ACHN (cell line): ENCODE results near the gene GREB1L.
"Not testable (repeated sequence)": the region's sequence is repeated elsewhere in the genome, so short reads cannot be mapped to it uniquely, and the experiment has no call there.

Experiments used
- DNase-seq: peaks from one replicate; pipeline ENCODE4 v3.0.0-alpha.2; 2015
- in situ Hi-C: cut with HindIII; loops from 2 replicates; pipeline ENCODE4 v1.10.0; 2017; ENCODE audit warnings: low sequenced_read_pairs, low pct_ligation_motif_present, low pct_unique_long_range_greater_than_20kb

The GREB1L gene

DNA sequence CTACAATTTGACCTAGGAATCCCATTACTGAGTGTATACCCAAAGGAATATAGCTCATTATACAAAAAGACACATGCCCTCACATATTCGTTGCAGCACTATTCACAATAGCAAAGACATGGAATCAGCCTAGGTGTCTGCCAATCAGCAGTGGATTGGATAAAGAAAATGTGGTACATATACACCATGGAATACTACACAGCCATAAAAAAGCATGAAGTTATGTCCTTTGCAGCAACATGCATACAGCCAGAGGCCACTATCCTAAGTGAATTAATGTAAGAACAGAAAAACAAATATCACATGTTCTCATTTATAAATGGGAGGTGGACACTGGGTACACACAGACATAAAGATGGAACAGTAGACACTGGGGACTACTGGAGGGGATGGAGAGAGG lies 54.0 kb downstream of the GREB1L start:
- in situ Hi-C loops = no loop called here
- DNase-seq = no peak

DNA sequence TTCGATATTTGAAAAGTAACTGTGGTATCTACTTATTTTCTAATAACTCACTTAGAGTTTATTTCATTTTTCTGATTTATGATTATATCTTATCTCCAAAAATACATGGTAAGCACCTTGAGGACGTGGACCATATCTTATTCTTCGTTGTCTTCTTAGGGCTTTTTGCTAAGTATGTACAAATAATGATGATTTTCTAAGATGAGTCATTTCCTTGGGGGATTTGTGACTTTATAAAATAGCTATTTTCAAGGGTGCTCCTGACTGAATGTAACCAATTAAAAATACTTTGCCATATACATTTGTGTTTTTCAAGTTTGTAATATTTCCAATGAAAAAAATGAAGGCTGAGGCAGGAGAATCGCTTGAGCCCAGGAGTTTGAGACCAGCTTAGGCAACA lies 56.3 kb downstream of the GREB1L start:
- no peak for DNase-seq
- in situ Hi-C loops = no loop called here

DNA sequence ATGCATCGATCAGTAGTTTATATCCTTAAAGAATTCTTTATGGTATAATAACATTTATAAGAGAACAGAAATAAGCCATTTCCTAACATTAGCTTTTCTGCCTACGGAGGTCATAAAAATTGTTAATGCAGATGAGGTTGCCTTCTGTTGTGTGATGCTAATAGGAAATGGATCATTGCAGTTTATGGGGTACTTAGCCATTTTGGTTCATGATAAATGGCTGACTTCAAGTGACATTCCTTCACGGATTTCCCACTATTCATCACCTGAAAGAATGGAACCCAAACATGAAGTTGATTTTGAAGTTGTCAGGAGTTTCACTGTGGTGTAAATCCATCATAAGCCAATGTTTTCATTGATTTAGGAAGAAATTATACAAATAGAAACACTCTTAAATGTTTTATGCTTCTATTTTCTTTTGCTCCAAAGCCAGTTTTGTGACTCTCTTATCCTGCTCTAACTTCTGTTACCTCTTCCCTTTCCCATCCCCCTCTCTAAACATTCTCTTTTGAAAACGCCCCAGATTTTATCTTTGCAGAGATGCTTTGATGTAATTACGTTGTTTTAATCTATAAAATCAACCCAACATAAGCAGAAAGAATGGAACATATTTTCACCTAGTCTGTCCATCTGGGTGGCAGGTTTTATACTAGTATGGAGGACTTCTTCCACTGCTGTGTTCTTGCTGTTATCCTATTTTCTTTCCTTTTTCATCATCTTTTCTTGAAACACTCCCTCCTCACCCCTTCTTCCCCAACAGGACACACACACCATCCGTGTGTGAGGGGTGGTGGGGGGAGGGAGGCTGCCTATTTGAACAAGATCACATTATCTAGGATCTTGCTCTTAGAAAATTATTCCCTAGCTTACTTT lies 58.2 kb downstream of the GREB1L start:
- no peak for DNase-seq
- in situ Hi-C loops = no loop called here

DNA sequence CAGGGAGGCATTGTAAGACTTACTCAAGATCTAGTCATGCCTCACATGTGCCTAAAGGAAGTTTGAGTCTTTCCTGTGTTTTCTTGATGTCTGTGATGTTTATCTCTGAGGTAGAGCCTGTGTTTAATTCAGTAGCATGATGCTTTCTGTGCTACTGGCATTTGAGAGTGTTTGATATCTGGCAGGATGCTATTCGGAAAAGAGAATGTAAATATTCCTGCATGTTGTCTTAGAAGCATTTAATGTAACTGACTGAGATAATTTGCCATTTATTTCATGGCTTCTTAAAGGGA lies 58.8 kb downstream of the GREB1L start:
- no peak for DNase-seq
- in situ Hi-C loops = no loop called here

DNA sequence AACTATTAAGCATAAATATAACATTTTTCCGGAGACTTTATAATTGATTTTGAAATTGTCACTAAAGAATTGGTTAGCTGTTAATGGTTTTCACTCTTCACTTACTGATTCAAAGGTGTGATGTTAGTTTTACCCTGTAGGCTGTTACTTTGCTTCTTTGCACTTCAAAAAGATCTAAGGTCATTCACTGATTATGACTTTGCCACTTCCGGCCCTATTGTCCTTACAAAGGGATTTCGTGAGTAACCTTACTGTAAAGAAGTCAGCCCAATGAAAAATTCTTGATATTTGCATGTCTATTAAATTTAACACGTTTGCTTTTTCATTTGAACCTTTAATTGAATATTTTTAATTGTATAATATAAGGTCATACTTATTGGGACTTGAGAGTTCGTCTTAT lies 61.4 kb downstream of the GREB1L start:
- in situ Hi-C loops = no loop called here
- DNase-seq = no peak

DNA sequence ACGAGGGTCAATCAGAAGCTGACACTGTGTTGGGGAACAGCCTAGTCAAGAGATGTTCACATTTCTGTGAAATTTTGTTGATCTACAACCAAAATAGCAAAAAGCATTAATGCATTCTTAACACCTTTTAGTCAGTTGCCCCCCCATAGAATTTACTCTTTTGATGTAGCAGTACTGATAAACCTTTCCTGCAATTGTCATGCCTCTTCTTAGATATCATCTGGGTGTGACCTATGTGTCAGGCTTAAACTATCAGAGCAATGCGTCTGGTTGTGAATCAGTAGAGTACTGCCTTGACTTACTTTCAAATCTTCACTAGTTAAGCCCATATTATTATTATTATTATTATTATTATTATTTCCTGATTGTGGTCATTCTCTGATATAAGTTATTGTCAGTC lies 61.9 kb downstream of the GREB1L start:
- in situ Hi-C loops = no loop called here
- no peak for DNase-seq

DNA sequence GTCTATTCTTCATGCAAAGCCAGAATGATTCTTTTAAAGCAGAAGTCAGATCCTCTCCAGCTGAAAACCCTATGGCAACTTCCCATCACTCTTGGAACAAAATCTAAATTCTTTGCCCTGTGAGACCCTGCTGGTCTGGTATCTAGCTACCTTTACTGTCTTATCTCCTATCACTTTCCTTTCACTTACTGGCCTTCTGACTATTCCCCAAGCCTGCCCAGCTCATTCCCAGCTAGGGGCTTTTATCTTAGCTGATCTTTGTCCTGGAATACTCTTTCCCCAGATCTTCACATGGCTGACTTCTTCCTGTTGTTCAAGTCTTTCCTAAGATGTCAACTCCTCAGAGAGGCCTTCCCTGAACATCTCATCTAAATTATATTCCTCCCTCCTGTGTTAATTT lies 63.6 kb downstream of the GREB1L start:
- in situ Hi-C loops = no loop called here
- DNase-seq = no peak

DNA sequence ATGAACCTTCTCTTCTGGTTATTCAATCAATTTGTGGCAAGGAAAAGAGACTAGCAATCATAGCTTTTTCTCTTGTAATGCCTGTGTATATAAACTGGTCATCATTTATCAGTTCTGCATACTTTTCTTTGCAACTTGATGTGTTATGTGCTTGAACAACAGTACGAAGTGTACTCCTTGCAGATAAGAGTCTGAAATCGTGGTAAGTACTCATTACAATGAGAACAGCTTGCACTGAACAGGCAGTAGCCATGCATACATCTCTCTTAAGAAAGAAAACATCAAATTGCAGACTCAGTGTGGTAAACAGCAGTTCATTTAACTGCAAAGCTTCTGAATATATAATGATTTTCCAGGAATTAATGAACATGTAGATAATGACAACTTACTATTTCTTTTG lies 64.3 kb downstream of the GREB1L start:
- in situ Hi-C loops = no loop called here

DNA sequence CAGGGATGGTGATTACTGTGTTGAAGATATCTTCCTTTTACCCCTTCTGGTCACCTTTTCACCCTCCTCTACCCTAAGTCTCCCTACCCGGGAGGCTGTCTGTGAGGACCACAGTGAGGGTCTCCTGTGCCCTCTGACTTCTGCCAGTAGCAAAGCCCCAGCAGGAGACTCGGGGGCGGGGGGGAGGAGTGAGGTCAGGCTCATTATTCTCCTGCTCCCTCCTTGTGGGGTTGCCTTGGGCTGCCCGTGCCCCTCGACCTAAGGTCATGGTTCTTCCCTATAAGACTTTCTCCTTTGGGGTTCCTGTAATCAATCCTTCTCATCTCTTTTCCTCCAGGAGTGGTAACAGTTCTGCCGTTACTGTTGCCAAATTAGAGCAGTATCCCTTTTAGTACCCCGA lies 65.5 kb downstream of the GREB1L start:
- DNase-seq = no peak
- in situ Hi-C loops = no loop called here

More for the DNA sequence above, 64.3 kb downstream of the GREB1L start:
- no peak for DNase-seq

DNA sequence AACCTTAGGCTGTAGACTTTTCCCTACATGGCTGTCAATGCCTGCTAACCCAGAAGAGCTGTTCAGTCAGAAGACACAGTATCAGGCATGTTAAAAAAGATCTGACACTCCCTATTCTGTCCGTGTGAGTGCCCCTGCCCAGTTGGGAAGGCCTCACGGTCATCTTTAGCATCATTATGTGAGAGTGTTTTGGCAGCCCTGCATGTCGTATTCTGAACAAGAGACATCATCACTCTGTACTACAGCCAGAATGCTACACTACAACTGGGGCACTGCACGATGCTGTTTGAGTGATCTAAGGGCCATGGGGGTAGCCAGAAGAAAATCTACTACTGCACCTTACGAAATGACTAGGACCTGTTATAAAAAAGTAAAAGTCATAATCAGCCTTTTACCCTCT lies 67.2 kb downstream of the GREB1L start:
- no peak for DNase-seq
- in situ Hi-C loops = no loop called here

DNA sequence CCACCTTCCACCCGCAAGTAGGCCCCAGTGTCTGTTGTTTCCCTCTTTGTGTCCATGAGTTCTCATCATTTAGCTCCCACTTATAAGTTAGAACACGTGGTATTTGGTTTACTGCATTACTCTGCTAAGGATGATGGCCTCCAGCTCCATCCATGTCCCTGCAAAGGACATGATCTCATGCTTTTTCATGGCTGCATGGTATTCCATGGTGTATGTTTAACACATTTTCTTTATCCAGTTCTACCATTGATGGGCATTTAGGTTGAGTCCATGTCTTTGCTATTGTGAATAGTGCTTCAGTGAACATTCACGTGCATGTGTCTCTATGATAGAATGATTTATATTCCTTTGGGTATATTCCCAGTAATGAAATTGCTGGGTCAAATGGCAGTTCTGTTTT lies 69.9 kb downstream of the GREB1L start:
- in situ Hi-C loops = not testable (repeated sequence)

DNA sequence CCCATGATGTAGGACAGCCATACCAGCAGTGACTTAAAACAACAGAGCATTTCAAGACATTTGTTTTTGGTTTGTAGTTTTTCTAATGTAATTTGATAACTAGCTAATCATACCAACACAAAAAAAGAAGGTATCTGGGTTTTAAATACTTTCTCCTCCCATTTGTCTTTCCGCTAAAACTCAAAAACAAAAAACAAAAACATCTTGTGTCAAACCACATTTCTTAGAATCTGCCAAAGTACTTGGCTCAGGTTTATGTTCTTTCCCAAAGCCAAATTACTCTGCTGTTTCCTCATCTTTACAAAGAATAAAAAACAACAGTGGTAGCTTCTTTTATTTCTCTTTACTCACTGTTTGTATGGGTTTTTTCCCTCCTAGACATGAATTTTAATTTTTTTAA lies 71.5 kb downstream of the GREB1L start:
- in situ Hi-C loops = no loop called here
- no peak for DNase-seq

More for the DNA sequence above, 69.9 kb downstream of the GREB1L start:
- not testable (repeated sequence) for DNase-seq

DNA sequence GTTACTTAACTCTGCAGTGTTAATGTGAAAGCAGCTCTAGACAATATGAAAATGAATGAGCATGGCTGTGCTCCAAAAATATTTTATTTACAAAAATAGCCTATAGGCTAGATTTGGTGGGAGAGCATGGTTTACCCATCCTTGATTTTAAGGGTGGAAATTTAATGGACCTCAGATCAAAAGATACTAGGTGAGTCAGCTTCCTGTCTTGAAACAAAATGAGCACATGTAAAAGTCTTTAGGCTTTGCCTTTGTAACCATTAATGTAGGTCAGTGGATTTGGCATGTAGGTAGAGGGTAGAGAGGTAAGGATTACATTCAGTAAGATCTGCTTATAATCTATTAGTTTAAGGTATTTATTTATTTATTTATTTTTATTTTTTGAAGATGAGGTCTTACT lies 72.7 kb downstream of the GREB1L start:
- in situ Hi-C loops = no loop called here
- no peak for DNase-seq

DNA sequence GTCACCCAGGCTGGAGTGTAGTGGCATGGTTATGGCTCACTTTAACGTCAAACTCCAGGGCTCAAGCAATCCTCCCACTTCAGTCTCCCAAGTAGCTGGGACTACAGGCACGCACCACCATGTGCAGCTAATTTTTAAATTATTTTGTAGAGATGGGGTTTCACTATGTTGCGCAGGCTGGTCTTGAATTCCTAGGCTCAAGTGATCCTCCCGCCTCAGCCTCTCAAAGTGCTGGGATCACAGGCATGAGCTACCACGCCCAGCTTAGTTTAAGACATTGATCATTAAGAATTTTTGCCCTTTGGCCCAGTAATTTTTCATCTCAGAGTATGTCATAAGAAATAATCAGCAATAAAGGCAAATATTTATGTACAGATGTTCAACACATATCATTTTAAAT lies 73.1 kb downstream of the GREB1L start:
- DNase-seq, in situ Hi-C loops: not testable (repeated sequence)

DNA sequence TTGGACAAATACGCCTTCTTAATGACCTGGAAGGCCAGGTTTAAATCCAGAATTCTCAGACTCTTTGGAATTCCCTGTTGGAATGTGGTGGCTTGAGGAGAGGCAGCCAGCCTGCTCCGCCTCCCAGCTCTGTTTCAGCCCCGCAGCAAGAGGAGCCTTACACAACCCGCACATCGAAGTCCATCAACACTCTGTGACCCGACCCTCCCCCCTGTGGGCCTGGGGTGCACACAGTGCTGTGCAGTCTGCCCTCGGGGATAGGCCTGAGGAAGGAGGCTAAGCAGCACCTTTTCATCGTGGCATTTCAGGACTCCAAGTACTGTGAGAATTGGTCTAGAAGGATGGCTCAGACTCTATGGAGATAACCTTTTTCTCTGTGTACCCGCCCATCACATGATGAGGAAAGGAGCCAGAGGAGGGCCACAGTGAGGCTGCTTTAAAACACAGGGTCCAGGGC lies 73.7 kb downstream of the GREB1L start:
- DNase-seq = no peak
- in situ Hi-C loops = no loop called here

DNA sequence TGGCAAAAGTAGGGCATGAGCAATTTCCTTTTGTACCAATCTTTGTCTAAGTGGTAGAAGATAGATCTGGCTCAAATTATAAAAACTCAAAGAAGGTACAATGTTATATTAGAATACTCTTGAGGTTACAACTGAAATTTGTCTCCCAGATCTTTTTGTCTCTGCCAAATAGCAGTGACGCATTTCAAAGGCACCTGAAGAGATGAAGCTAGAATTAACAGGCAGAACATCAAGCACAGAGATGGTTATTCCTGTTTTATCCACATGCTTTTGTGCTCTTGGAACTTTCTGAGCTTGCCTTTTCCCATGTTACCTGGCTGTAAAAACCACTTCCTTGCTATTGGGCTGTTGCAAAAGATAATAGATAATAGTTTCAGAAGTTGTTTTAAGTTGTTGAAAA lies 74.3 kb downstream of the GREB1L start:
- in situ Hi-C loops = no loop called here
- no peak for DNase-seq

DNA sequence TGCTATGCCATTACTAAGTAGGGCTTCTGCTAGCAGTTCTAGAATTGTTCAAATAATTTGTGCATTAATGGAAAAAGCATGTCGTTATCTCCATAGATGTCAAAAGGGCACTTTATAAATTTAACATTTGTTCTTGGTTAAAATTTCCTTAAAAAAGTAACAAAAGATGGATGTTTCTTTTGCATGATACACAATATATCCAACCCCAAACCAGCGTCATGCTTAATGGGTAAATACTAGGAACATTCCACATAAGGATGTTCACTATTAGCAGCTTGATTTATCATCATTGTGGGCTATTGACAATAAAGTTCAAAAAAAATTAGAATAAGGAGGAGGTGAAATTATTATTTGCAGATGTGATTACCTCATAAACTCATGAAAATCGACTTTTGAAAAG lies 79.7 kb downstream of the GREB1L start:
- no peak for DNase-seq
- in situ Hi-C loops = no loop called here

DNA sequence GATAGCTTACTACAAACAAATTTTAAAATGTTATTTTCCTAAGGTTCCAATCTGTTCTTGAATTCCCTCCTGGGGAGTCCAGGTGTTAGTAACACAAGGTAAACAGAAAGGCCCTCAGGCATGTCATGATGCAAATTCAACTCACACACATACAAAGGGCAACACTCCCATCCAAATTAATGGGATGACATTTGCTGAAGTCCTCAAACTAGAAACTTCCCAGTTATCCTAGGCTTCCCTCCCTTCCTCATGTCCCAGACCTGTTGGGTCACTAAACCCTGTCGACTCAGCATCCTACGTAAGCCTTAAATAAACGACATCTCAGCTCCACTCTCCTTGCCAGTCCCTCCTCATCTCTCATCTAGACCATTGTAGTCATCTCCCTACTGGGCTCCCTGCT lies 85.1 kb downstream of the GREB1L start:
- DNase-seq = no peak

DNA sequence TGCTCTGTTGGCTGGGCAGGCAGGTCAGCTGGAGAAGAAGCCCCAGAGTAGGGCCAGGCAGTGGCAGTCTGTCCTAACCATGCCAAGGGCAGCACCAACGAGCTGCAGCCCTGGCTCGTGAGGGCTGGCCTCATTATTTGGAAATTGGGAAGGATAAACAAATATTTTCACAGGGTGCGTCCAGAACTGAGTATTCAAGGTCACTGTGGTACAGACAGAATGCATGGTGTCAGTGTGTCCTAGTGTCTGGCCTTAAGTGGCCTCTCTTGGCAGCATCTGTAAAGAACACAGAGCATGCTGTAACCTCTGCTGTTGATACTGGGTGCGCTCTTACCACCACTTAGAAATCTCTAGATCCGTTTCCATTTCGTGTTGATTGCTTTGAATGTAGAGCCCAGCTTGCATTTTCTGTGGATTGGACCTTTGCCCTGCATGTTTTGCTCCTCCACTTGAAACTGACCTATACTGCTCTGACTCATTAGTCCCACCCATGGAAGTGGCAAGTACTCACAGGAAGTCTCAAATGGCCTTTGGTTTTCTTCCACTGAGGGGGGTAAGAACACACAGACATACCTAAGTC lies 88.2 kb downstream of the GREB1L start:
- in situ Hi-C loops = no loop called here
- DNase-seq = peak; percentile 12

More for the DNA sequence above, 85.1 kb downstream of the GREB1L start:
- in situ Hi-C loops = no loop called here

DNA sequence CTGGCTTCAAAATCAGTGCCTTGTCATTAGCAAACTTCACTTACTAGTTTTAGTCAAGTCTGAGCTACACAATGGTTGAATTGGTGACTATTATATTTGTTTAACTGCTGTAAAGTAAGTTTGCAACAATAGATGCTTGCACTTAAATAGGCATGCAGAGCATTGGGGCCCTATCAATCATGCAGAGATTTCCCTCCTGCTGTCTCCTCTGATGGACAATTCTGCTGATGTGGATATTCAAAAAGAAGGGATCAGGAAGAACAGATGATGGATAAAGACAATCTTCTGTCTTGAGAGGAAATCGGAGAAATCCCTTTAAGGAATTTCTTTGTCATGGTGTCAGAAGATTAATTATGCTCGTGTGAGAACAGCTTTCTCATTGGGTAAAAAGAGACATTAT lies 89.0 kb downstream of the GREB1L start:
- DNase-seq = no peak
- in situ Hi-C loops = no loop called here
